SK-MEL-5 (cell line): Measurements from ENCODE around the gene CRTAP. TPM values are rescaled to one million over a fixed set of nuclear protein-coding genes. Genes with fewer than 3 reads are reported as not detected.
"Not testable (repeated sequence)": the region's sequence is repeated elsewhere in the genome, so short reads cannot be mapped to it uniquely, and the experiment has no call there.

Source experiments
- DNase-seq: peaks from one replicate; pipeline ENCODE4 v3.0.0-alpha.2; 2016; ENCODE audit warnings: low read depth, low spot score
- in situ Hi-C: cut with HindIII; loops from 2 replicates; pipeline ENCODE4 v1.10.0; 2016; ENCODE audit warnings: low sequenced_read_pairs, high pct_unique_total_duplicates, low pct_unique_long_range_greater_than_20kb
- total RNA-seq: library from RNA; depleted of rRNA; stranded (reverse); fragments of >200 nt; shearing (Covaris generic); gene quantifications from 2 replicates; pipeline ENCODE4 v1.2.3, GENCODE V29; 2014

CRTAP gene
- total RNA-seq, 1 experiment from 2014 or later, result 464 TPM

DNA sequence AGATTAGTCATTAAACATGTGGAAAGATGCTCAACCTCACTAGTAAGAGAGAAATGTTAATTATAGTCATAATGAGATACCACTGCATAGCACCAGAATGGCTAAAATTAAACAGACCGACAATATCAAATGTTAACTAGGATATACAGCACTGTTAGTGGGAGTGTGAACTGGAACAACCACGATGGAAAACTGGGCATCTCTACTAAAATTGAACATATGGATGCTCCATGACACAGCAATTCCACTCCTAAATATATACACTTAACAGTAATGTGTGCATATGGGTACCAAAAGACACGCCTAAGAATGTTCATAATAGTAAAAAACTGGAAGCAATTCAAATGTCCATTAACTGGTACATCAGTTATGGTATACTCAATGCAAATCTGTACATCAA lies 41.5 kb downstream of the CRTAP start:
- in situ Hi-C loops, result no loop called here
- DNase-seq, result no peak

DNA sequence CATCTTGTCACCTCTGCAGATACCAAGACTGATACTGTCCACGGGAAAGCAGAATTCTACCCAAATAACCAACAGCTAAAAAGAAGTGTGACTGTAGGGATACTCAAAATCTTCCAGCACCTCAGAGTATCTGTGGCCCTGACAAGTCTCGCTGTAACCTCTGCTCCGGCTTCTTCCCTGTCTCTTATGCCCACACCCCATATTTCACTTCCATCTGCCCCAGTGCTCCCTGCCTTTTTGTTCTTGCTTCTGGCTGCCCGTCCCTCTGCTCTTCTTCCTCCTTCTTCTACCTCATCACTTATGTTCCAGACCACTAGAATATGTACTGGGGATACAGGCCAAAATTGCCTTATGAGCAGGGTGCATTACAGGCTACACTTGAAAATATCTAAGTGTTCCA lies 45.4 kb downstream of the CRTAP start:
- in situ Hi-C loops, result no loop called here
- no peak for DNase-seq

DNA sequence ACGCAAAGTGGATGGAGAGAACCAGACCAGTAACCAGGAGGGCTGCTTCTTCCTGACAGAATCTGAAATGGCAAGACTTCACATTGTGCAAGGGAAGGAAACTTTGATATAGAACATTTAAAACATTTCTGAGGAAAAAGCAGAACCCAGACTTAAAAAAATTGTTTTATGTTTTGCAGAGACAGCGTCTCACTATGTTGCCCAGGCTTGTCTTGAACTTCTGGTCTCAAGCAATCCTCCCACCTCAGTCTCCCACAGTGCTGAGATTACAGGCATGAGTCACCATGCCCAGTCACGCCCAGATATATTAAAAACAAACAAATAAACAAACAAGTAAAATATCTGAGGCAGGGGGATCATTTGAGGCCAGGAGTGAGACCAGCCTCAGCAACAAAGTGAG lies 46.2 kb downstream of the CRTAP start:
- in situ Hi-C loops, result no loop called here
- no peak for DNase-seq

DNA sequence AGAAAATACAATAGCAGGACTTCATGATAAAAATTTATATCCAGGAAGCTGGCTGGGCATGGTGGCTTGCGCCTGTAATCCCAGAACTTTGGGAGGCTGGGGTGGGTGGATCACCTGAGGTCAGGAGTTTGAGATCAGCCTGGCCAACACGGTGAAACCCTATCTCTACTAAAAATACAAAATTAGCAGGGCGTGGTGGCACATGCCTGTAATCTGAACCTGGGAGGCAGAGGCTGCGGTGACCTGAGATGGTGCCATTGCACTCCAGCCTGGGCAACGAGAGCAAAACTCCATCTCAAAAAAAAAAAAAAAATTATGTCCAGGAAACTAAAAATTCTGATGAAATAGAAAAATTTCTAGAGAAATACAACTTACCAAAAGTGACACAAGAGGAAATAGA lies 48.8 kb downstream of the CRTAP start:
- in situ Hi-C loops, DNase-seq: not testable (repeated sequence)

DNA sequence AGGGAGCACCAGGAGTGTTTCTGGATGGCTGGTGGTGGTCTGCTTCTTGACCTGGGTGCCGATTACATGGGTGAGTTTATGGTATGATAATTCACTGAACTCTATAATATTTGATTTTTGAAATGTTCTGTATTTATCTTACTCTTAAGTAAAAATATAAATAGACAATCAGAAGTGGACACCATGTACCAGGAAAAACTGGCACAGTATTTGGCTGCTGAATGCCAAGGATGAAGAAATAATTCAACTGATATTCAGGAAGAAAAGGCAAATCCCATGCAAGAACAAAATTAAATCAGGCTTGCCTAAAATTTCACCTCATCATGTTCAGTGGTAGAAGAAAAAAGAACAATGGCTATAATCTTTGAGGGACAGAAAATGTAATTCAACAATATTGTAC lies 51.6 kb downstream of the CRTAP start:
- in situ Hi-C loops, result no loop called here

DNA sequence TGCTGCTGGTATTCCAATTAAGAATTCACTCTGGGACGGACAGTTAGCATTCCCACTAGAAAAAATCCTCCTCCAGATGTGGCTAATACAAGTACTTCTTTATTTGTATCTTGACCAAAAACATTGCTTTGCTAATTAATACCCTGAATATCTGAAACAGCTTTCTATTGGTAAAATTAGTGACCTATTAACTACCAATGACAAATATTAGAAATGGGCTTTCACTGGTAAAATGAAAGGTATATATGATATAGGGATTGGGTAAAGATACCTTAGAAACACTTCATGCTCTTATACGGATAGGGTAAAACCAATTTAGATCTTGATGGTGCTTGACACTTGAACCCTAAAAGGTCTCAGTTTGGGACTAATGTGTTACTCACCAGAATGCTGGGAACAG lies 52.3 kb downstream of the CRTAP start:
- in situ Hi-C loops, result no loop called here
- DNase-seq, result no peak

More for the DNA sequence above, 51.6 kb downstream of the CRTAP start:
- no peak for DNase-seq

DNA sequence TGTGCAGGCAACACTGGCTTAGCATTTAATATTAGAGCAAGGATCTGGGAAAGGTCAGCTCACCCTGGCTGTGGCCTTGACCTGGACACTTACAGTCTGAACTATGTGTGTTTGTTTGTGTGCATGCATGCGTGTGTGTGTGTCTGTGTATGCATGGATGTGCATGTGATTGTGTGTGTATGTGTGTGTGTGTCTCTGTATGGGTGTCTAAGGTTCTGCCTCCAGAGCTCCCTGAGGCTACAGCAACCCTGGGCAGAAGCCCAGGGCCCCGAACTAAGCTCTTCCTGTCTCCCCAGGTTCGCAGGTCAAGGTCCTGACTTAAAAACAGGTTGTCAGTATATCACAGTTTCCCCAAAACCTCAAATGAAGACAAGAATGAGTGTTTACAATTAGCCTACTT lies 53.5 kb downstream of the CRTAP start:
- in situ Hi-C loops, result no loop called here
- DNase-seq, result no peak

DNA sequence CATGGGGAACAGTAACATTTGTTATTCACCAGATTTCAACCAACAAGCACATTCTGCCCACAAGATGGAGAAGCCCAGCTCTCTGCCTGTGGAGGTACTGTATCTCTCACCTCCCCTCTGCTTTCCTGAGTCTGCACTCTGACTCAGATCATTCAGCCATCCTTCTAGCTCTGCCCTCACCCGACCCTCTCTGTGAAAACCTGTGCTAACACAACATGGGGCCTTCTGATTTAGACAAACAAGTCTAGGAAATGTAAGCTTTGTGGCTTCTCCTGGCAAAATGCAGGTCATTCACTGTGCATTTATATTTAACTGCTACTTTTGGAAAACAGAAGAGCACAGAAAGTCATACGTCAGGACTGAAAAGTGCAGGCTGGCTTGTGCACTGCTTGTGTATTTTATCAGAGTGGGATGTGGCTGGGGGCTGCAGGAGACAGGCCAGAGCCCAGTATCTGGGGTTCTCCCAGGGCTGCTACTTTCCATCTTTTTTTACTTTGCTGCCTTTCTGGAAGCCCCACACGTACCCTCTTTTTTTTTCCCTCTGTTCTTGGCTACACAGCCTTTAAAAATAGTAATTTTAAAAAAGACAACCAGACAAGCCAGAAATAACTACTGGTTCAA lies 54.0 kb downstream of the CRTAP start:
- in situ Hi-C loops, result no loop called here
- no peak for DNase-seq

DNA sequence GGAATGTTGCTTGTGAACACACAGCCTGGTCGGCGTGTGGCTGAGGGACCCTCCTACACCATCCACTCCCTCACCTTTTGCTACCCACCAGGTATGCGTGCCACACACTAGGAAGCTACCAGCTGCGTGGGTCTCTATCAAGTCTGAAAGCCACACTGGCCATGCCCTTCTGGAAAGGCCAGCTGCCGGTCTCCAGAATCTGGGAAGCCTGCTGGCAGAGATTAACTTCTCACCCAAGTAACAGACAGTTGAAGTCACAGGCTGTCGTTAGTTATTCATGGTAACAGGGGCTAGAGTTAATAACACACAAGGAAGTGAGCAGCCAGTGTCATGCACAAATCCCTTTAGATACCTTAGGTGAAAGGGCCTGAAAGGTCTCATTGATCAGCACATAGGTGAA lies 56.7 kb downstream of the CRTAP start:
- in situ Hi-C loops, result no loop called here
- DNase-seq, result no peak

DNA sequence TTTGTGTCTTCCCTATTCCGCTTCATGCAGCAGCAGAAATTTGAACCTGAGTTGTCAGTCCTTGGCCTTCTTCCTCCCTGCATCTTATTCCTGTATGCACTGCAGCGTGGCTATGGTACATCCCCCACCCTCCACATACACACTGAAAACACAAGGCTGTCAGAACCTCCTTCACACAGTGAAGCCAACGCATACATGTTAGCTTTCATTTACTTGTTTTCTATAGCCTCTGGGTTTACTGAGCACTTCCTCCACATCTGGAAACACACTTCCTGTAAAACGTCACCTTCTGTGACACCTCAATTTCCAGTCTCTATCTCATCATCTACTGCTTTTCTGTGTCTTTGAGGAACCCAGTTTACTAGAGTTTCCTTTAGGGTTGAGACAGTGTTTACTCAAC lies 57.8 kb downstream of the CRTAP start:
- in situ Hi-C loops, result no loop called here
- DNase-seq, result no peak

DNA sequence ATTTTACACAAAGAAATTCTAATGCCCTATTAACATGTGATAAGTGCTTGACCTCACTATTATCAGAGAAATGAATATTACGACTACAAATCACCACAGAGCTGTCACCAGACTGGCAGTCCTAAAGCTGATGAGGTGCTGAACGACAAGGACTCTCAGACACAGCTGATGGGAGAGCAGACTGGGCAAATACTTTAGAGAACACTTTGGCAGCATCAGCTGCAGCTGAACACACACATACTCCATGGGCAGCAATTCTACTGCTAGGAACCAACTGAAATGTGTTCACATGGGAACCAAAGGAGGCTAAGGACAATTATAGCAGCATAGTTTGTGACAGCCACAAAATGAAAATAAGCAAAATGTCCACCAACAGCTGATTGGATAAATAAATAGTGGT lies 59.3 kb downstream of the CRTAP start:
- in situ Hi-C loops, result no loop called here
- DNase-seq, result no peak

DNA sequence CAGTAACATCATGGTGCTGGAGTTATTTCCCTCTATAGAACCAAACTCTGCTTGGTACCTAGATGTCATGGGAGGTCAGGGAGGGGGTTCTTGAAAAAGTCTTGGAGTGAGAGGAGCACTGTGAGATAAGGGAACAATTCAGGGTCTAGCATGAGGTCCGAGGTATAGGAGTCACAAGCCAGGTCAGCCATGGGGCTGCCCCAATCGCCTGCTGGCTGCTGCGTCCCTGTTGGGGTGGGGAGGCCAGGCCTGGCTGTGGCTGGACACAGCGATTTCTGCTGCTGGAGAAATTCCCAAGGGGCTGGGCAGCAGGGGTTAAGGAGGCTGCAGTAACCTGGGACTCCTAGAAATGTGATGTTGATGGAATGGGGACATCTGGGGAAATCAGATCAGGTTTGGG lies 59.9 kb downstream of the CRTAP start:
- in situ Hi-C loops, result no loop called here
- DNase-seq, result no peak

DNA sequence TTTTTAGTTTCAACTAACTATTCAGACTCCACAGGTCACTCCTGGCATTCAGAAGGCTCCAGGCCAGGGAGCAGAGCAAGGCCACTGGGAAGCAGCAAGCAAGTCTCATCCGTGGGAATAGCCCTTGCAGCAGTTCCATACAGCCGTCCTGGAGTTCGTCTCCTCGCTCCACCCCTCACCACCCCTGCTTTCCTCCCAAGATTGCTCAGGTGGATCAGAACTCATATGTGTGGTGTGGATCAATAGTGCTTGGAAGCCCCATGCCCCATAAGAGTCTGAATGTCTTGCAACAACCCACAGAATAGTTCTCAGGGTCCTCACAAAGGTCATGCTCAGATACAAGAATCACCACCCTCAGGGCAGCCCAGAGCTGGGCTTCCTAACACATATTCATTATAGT lies 60.3 kb downstream of the CRTAP start:
- DNase-seq, result no peak
- in situ Hi-C loops, result no loop called here

DNA sequence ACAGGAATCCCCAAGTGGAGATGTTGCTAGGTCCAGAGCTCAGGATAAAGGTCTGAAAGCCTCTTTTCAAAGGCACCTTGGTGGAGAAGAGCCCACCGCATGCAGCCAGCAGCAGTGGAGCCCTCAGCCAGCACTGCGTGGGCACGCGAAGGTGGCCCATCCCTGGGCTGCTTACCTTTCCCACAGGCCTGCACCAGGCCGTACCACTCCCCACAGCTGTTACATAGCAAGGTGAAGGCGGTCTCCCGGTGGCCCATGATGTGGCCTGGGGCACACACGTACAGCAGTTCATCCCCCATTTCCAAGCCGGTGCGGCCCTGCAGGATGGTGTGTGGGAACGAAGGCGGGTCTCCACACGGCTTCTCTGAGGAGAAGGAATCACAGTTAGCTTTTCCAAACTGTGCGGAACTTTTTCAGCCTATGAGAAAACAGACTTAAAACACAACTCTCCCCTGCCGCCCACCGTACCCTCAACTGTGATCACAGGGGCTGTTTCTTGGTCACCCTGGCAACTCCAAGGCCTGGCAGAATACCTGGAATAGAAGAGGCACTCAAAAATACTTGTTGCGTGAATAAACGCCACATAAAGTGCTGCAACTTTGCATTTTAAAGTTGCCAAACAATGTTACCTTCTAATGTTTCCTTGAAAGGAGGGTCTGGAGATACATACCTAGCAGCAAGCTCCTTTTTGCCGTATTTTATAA lies 61.0 kb downstream of the CRTAP start:
- in situ Hi-C loops, result no loop called here
- no peak for DNase-seq

DNA sequence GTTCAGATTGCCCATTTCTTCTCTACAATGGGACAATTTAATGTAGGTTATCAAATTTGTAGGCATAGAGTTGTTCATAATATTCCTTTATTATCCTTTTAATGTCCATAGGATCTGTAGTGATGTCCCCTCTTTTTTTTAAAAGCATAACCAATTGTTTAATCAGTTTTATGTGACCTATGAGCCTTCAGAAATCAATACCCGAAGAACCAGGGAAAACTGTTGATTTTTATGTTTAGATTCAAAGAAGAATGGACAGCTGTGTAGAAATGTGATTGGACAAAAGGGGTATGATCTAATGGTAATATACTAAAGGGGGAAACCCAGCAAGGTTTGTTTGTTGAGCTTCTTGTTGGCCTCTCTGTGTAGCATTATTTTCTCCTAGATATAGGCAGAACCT lies 65.3 kb downstream of the CRTAP start:
- in situ Hi-C loops, result no loop called here
- DNase-seq, result no peak

DNA sequence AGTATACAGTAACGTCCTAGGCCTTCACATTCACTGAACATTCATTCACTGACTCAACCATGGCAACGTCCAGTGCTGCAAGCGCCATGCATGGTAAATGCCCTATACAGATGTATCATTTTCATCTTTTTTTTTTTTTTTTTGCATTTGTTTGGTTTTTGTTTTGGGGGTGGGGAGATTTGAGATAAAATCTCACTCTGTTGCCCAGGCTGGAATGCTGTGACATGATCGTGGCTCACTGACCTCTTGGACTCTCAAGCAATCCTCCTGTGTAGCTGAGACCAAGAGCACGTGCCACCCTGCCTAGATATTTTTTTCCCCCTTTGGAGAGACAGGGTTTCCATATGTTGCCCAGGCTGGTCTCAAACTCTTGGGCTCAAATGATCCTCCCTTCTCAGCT lies 67.4 kb downstream of the CRTAP start:
- in situ Hi-C loops, result no loop called here
- DNase-seq, result no peak

DNA sequence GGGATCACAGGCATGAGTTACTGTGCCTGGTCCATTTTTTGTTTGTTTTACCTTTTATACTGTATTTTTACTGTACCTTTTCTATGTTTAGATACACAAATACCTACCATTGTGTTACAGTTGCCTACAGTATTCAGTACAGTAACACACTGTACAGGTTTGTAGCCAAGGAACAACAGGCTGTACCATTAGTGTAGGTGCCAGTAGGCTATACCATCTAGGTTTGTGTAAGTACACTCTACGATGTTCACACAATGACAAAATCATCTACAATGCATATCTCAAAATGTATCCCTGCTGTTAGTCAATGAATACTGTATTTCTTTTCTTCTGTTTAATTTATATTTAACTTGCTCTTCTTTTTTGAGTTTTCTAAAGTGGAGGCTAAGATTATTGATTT lies 67.8 kb downstream of the CRTAP start:
- DNase-seq, in situ Hi-C loops: not testable (repeated sequence)

DNA sequence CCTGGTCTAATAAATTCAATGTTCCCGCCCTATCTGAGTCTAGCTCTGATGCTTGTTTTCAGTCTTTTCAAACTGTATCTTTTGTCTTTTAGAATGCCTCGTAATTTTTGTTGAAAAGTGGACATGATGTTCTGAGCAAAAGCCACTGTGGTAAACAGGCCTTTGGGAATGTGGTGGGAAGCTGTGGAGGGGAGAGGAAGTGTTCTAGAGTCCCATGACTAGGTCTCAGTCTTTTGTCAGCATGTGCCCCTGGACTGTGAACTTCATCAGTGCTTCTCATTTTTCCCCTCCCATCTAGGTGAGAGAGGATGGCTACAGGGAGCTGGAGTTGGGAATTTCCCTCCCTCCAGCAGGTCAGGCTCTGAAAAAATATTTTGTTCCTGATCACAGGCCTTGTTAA lies 71.0 kb downstream of the CRTAP start:
- DNase-seq, result no peak
- in situ Hi-C loops, result no loop called here

DNA sequence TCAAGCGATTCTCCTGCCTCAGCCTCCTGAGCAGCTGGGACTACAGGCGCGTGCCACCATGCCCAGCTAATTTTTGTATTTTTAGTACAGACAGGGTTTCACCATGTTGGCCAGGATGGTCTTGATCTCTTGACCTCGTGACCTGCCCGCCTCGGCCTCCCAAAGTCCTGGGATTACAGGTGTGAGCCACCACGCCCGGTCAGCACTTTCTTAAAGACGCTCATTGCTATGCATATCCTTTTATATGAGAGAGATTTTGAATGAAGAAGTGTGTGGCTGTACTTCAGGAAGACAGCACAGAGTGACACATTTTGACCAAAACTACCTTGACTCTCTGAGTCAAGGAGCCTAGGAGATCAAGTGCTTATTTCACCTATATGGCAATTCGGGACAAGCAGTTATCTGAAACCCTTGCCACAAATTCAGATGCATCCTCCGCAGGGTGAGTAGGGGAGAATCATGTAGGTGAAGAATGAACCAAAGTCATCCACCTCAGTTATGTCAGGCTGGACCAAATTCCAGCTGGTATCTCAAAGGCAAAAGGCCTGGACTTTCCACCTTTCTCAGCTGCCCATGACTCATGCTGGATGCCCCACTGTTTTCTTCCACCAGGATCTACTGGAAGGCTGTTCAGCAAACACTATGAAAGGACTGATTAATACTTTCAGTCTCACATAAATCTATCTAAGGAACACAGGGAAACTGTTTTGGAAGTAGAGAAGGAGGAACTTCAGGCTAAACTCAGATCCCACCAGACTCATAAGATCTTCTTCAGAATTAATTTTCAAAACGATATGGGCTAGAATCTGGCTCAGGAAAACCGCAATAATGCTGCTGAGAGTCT lies 72.9 kb downstream of the CRTAP start:
- in situ Hi-C loops, result no loop called here
- DNase-seq, result peak; percentile 74
